Stomach (tissue), 9 donors: ENCODE data around the gene FBXL5. TPM values are rescaled to one million over a fixed set of nuclear protein-coding genes. Genes with fewer than 3 reads are reported as not detected.

Experiments
- DNase-seq, 2 donors: peaks; one replicate each; pipeline versions ENCODE4 v3.0.0 to v3.0.0-alpha.2; 2013 to 2019
- H3K27ac ChIP-seq, 5 donors: fragments of 200-600 bp in 4 of 5; sonication (generic) in 4 of 5; one replicate each; pipeline ENCODE4 v1.5.1; 2013 to 2019; ENCODE audit warnings: mild to moderate bottlenecking in 1 of 5, moderate library complexity in 1 of 5
- H3K27me3 ChIP-seq, 3 donors: fragments of 200-600 bp; sonication (generic); one replicate each; pipeline ENCODE4 v1.5.1; 2017 to 2019; ENCODE audit warnings: mixed run types in 1 of 3
- H3K36me3 ChIP-seq, 4 donors: fragments of 200-600 bp; sonication (generic); 1 replicate in 3 of 4; 2 replicates in 1 of 4; pipeline ENCODE4 v1.5.1; 2016 to 2019
- H3K4me1 ChIP-seq, 4 donors: fragments of 200-600 bp; sonication (generic); one replicate each; pipeline ENCODE4 v1.5.1; 2016 to 2019
- H3K4me3 ChIP-seq, 4 donors: fragments of 200-600 bp; sonication (generic) in 3 of 4; one replicate each; pipeline ENCODE4 v1.5.1; 2016 to 2019; ENCODE audit warnings: mild to moderate bottlenecking in 1 of 4
- H3K9me3 ChIP-seq, 4 donors: fragments of 200-600 bp; sonication (generic); one replicate each; pipeline ENCODE4 v1.5.1; 2016 to 2019
- CTCF ChIP-seq, 7 experiments: fragments of 450-650 bp in 4 of 7; fragments of 200-600 bp in 3 of 7; sonication (generic) in 3 of 7; IDR thresholded peaks; one replicate each; pipeline ENCODE4 v1.5.1; 2016 to 2019; ENCODE audit warnings: antibody characterized with exemption in 7 of 7, control low read depth in 2 of 7, mild to moderate bottlenecking in 1 of 7
- EP300 ChIP-seq: sonication (generic); formaldehyde crosslinking; IDR thresholded peaks from one replicate; pipeline ENCODE4 v1.6.1; 2017; ENCODE audit warnings: antibody characterized with exemption
- POLR2A ChIP-seq, 4 donors: fragments of 450-650 bp; IDR thresholded peaks; one replicate each; pipeline ENCODE4 v1.6.1; 2016; ENCODE audit warnings: antibody characterized with exemption in 4 of 4, control low read depth in 2 of 4, mild to moderate bottlenecking in 1 of 4, moderate library complexity in 1 of 4
- POLR2AphosphoS5 ChIP-seq, 3 donors: sonication (generic); formaldehyde crosslinking; IDR thresholded peaks; one replicate each; pipeline ENCODE4 v1.6.1; 2016; ENCODE audit warnings: antibody characterized with exemption in 3 of 3
- WGBS, 5 donors: extraction: QIAGEN DNeasy Blood & Tissue Kit in 3 of 5; methylation state at CpG; one replicate each; pipeline versions ENCODE4 v1.1.5 to v1.1.7; 2013 to 2018; 5-methylcytosine and 5-hydroxymethylcytosine counted together
- intact Hi-C: fragments of 100-400 bp; cut with DNase I; formaldehyde crosslinking; loops from one replicate; pipeline ENCODE4 v1.15.1; 2023; ENCODE audit warnings: low total_unique reads
- polyA plus RNA-seq, 3 donors: library from polyadenylated mRNA; stranded (reverse); fragments of 200-250 nt; gene quantifications; one replicate each; pipeline ENCODE4 v1.2.3, GENCODE V29; 2013
- total RNA-seq, 5 donors: library from RNA; depleted of rRNA; stranded (reverse); fragments of >200 nt; gene quantifications; one replicate each; pipeline versions ENCODE4 v1.1.0 to v1.2.3, GENCODE V29; 2014 to 2016
- donor health status: healthy with polysubstance abuse.
- donor health status: Bipolar disorder and iron deficiency.
- donor health status: healthy.

FBXL5 gene
- total and polyA plus RNA-seq, 8 donors, result 15.6 to 196 (median 76.9) TPM

- Histone ChIP-seq H3K4me1 (peaks cover 4 to 13% (median 12%) of the 10 kb centered on the region in 4 donors), H3K36me3 (no peaks in the 10 kb centered on the region), H3K9me3 (no peaks in the 10 kb centered on the region), H3K27me3 (no peaks in the 10 kb centered on the region), H3K27ac (peak within 1 kb of the TSS in 4 of 5 donors; percentile 44 to 71 (median 67)), H3K4me3 (peak within 1 kb of the TSS; percentile 50 to 59 (median 58))
- TF ChIP-seq POLR2AphosphoS5 (IDR thresholded peaks at IDR 0.05) (peak in 2 of 3 donors; percentile 6 to 34), CTCF (IDR thresholded peaks at IDR 0.05) (no peak)
- WGBS, 5 donors, result 1 to 4% (median 2%) methylated on average over 42 to 43 of the region's 43 CpGs
- intact Hi-C loops, result no loop called here
- peak; percentile 64 to 91 for DNase-seq
Measured at GRCh38 chr4:15702941-15703403, 47.8 kb upstream of the FBXL5 start, which contains the start of gene BST1. TSS of gene BST1 (plus strand) at chr4:15703065. CDS start at chr4:15703145, 80 bp downstream.

GRCh38 chr4:15696866-15697265, 41.7 kb upstream of the FBXL5 start:
- intact Hi-C loops, result no loop called here
- H3K27me3 ChIP-seq, result no peaks in the 10 kb centered on the region
- 84 to 100% (median 96%) methylated on average over 1 of the region's 1 CpG for WGBS, 5 donors
- H3K27ac ChIP-seq, result no peak overlapping the region
- TF ChIP-seq EP300 (no peak), POLR2AphosphoS5 (IDR thresholded peaks at IDR 0.05) (no peak), CTCF (IDR thresholded peaks at IDR 0.05) (no peak), POLR2A (IDR thresholded peaks at IDR 0.05) (no peak)
- DNase-seq, result no peak
- H3K9me3 ChIP-seq, result no peaks in the 10 kb centered on the region
- no peaks in the 10 kb centered on the region for H3K4me1 ChIP-seq
- H3K4me3 ChIP-seq, result no peak overlapping the region
- H3K36me3 ChIP-seq, result no peaks in the 10 kb centered on the region

GRCh38 chr4:15695729-15696128, 40.6 kb upstream of the FBXL5 start:
- Histone ChIP-seq H3K27ac (no peak overlapping the region), H3K9me3 (no peaks in the 10 kb centered on the region), H3K4me3 (no peak overlapping the region), H3K36me3 (no peaks in the 10 kb centered on the region), H3K27me3 (no peaks in the 10 kb centered on the region), H3K4me1 (no peaks in the 10 kb centered on the region)
- intact Hi-C loops, result no loop called here
- no peak for TF ChIP-seq POLR2AphosphoS5 (IDR thresholded peaks at IDR 0.05)
- no peak for TF ChIP-seq EP300
- TF ChIP-seq POLR2A (IDR thresholded peaks at IDR 0.05), result no peak
- TF ChIP-seq CTCF (IDR thresholded peaks at IDR 0.05), result no peak
- no peak for DNase-seq
- WGBS, 5 donors, result 66 to 87% (median 77%) methylated on average over 3 of the region's 3 CpGs

GRCh38 chr4:15695240-15695699, 40.1 kb upstream of the FBXL5 start:
- no peaks in the 10 kb centered on the region for H3K36me3 ChIP-seq
- intact Hi-C loops, result no loop called here
- TF ChIP-seq POLR2A (IDR thresholded peaks at IDR 0.05), result no peak
- TF ChIP-seq EP300, result no peak
- no peak for TF ChIP-seq POLR2AphosphoS5 (IDR thresholded peaks at IDR 0.05)
- TF ChIP-seq CTCF (IDR thresholded peaks at IDR 0.05), result no peak

More at GRCh38 chr4:15695240-15695699, 40.1 kb upstream of the FBXL5 start:
- 90 to 94% (median 93%) methylated on average over 10 of the region's 10 CpGs for WGBS, 5 donors
- H3K27ac ChIP-seq, result no peak overlapping the region
- H3K9me3 ChIP-seq, result no peaks in the 10 kb centered on the region
- H3K27me3 ChIP-seq, result no peaks in the 10 kb centered on the region
- H3K4me3 ChIP-seq, result no peak overlapping the region
- DNase-seq, result no peak
- no peaks in the 10 kb centered on the region for H3K4me1 ChIP-seq
